ENCODE results near the gene WDR6.

WDR6 gene

GRCh38 chr3:49016414-49017228 lies 9.4 kb downstream of the WDR6 start:
- FAIRE-seq: no peak

- FAIRE-seq: no peak
These were observed 10.2 kb downstream of the WDR6 start for GRCh38 chr3:49017229-49017970.

- FAIRE-seq: no peak
These were observed 10.9 kb downstream of the WDR6 start, which contains the start of gene DALRD3 for GRCh38 chr3:49017971-49018706. Gene DALRD3 (minus strand): TSS chr3:49018580. CDS start chr3:49018564, 16 bp downstream.

GRCh38 chr3:49018707-49019006 lies 11.5 kb downstream of the WDR6 start:
- FAIRE-seq: no peak

GRCh38 chr3:49019941-49020329 lies 12.7 kb downstream of the WDR6 start:
- no peak for FAIRE-seq

GRCh38 chr3:49020330-49021212 lies 13.4 kb downstream of the WDR6 start:
- FAIRE-seq: no peak

- FAIRE-seq: peak; percentile 97
These were observed 14.1 kb downstream of the WDR6 start for GRCh38 chr3:49021213-49021812.

- FAIRE-seq: peak; percentile 44
These were observed 14.9 kb downstream of the WDR6 start, which contains the start of gene NDUFAF3 for GRCh38 chr3:49021813-49022687. Gene NDUFAF3 (plus strand): TSS chr3:49022121. CDS start chr3:49022145, 24 bp downstream.

- no peak for FAIRE-seq
These were observed 15.5 kb downstream of the WDR6 start for GRCh38 chr3:49022688-49023171.

- no peak for FAIRE-seq
These were observed 16.6 kb downstream of the WDR6 start for GRCh38 chr3:49023775-49024174.

- no peak for FAIRE-seq
These were observed 17.3 kb downstream of the WDR6 start for GRCh38 chr3:49024449-49024848.

- no peak for FAIRE-seq
These were observed 18.0 kb downstream of the WDR6 start for GRCh38 chr3:49025005-49025792.

- FAIRE-seq: no peak
These were observed 18.8 kb downstream of the WDR6 start for GRCh38 chr3:49025793-49026520.

- FAIRE-seq: no peak
These were observed 19.3 kb downstream of the WDR6 start for GRCh38 chr3:49026536-49026935.

GRCh38 chr3:49027634-49028033 lies 20.4 kb downstream of the WDR6 start:
- FAIRE-seq: no peak

GRCh38 chr3:49028298-49028672 lies 21.1 kb downstream of the WDR6 start:
- FAIRE-seq: no peak

- peak; percentile 87 for FAIRE-seq
These were observed 21.7 kb downstream of the WDR6 start, which contains the start of gene IMPDH2 for GRCh38 chr3:49028673-49029562. Gene IMPDH2 (minus strand): TSS chr3:49029398. CDS start chr3:49029350, 48 bp downstream.

GRCh38 chr3:49029563-49029884 lies 22.3 kb downstream of the WDR6 start:
- no peak for FAIRE-seq
